HT1080 (cell line): ENCODE results near the gene UBASH3B. TPM values are rescaled to one million over a fixed set of nuclear protein-coding genes. Genes with fewer than 3 reads are reported as not detected.

Experiments used
- DNase-seq: peaks from one replicate; pipeline ENCODE4 v3.0.0-alpha.2; 2015; ENCODE audit warnings: low read depth
- total RNA-seq: library from RNA; depleted of rRNA; stranded (reverse); fragments of >200 nt; shearing (Covaris generic); gene quantifications from 2 replicates; pipeline ENCODE4 v1.2.3, GENCODE V29; 2014

Gene UBASH3B
- total RNA-seq, 1 experiment from 2014 or later = 175 TPM

- no peak for DNase-seq
Measured at GRCh38 chr11:122676638-122677037, 21.1 kb downstream of the UBASH3B start.

- no peak for DNase-seq
Measured at GRCh38 chr11:122677256-122677655, 21.7 kb downstream of the UBASH3B start.

- DNase-seq = no peak
Measured at GRCh38 chr11:122678406-122678805, 22.9 kb downstream of the UBASH3B start.

GRCh38 chr11:122679466-122679865 is 23.9 kb downstream of the UBASH3B start:
- DNase-seq = no peak

- no peak for DNase-seq
Measured at GRCh38 chr11:122681070-122681469, 25.5 kb downstream of the UBASH3B start.

GRCh38 chr11:122681735-122682134 is 26.2 kb downstream of the UBASH3B start:
- peak; percentile 33 for DNase-seq

- no peak for DNase-seq
Measured at GRCh38 chr11:122682464-122682863, 26.9 kb downstream of the UBASH3B start.

- no peak for DNase-seq
Measured at GRCh38 chr11:122685041-122685440, 29.5 kb downstream of the UBASH3B start.

GRCh38 chr11:122686111-122686510 is 30.6 kb downstream of the UBASH3B start:
- DNase-seq = no peak

GRCh38 chr11:122690384-122690783 is 34.9 kb downstream of the UBASH3B start:
- no peak for DNase-seq

- no peak for DNase-seq
Measured at GRCh38 chr11:122690801-122691548, 35.5 kb downstream of the UBASH3B start.

- no peak for DNase-seq
Measured at GRCh38 chr11:122691549-122692150, 36.1 kb downstream of the UBASH3B start.

GRCh38 chr11:122692444-122692843 is 36.9 kb downstream of the UBASH3B start:
- DNase-seq = no peak

GRCh38 chr11:122695076-122695615 is 39.6 kb downstream of the UBASH3B start:
- DNase-seq = no peak

GRCh38 chr11:122696662-122697061 is 41.1 kb downstream of the UBASH3B start:
- DNase-seq = no peak

GRCh38 chr11:122697636-122698167 is 42.2 kb downstream of the UBASH3B start:
- peak; percentile 91 for DNase-seq

- DNase-seq = no peak
Measured at GRCh38 chr11:122698392-122698791, 42.9 kb downstream of the UBASH3B start.

- DNase-seq = no peak
Measured at GRCh38 chr11:122700666-122701065, 45.1 kb downstream of the UBASH3B start.

- no peak for DNase-seq
Measured at GRCh38 chr11:122701143-122701542, 45.6 kb downstream of the UBASH3B start.

- peak; percentile 74 for DNase-seq
Measured at GRCh38 chr11:122703541-122704272, 48.2 kb downstream of the UBASH3B start.

GRCh38 chr11:122705396-122705795 is 49.9 kb downstream of the UBASH3B start:
- no peak for DNase-seq
